Hepatocyte (in vitro differentiated cells): Measurements from ENCODE around the gene TP53I11. TPM values are rescaled to one million over a fixed set of nuclear protein-coding genes. Genes with fewer than 3 reads are reported as not detected.
A peak's percentile ranks its signal among the peaks of the same experiment; 100 is the strongest.

Source experiments
- DNase-seq: peaks from one replicate; pipeline ENCODE4 v3.0.0-alpha.2; 2016; ENCODE audit warnings: low spot score
- H2AFZ ChIP-seq: fragments of 200-600 bp; sonication (generic); 2 replicates; pipeline ENCODE4 v1.6.0; 2016; ENCODE audit warnings: antibody characterized with exemption, mild to moderate bottlenecking
- H3K27ac ChIP-seq: fragments of 200-600 bp; sonication (generic); 2 replicates; pipeline ENCODE4 v1.5.1; 2016; ENCODE audit warnings: mild to moderate bottlenecking
- H3K27me3 ChIP-seq: fragments of 200-600 bp; sonication (generic); 2 replicates; pipeline ENCODE4 v1.6.1; 2016
- H3K36me3 ChIP-seq: fragments of 200-600 bp; sonication (generic); replicated peaks from 2 replicates; pipeline ENCODE4 v1.5.1; 2016; ENCODE audit warnings: low read depth; ENCODE audit not compliant: insufficient read depth
- H3K4me1 ChIP-seq: fragments of 200-600 bp; sonication (generic); 2 replicates; pipeline ENCODE4 v1.5.1; 2016; ENCODE audit warnings: mild to moderate bottlenecking, moderate library complexity; ENCODE audit not compliant: insufficient read depth
- H3K4me2 ChIP-seq: fragments of 200-600 bp; sonication (generic); 2 replicates; pipeline ENCODE4 v1.6.0; 2016
- H3K4me3 ChIP-seq: fragments of 200-600 bp; sonication (generic); 2 replicates; pipeline ENCODE4 v1.5.1; 2016; ENCODE audit warnings: mild to moderate bottlenecking
- H3K79me2 ChIP-seq: fragments of 200-600 bp; sonication (generic); 2 replicates; pipeline ENCODE4 v1.6.0; 2017; ENCODE audit warnings: mild to moderate bottlenecking
- H3K9me2 ChIP-seq: fragments of 200-600 bp; sonication (generic); replicated peaks from 2 replicates; pipeline ENCODE4 v1.6.0; 2017; ENCODE audit warnings: mild to moderate bottlenecking; ENCODE audit not compliant: insufficient read depth
- H3K9me3 ChIP-seq: fragments of 200-600 bp; sonication (generic); 2 replicates; pipeline ENCODE4 v1.5.1; 2016; ENCODE audit warnings: low read depth, mild to moderate bottlenecking
- H4K20me1 ChIP-seq: fragments of 200-600 bp; sonication (generic); 2 replicates; pipeline ENCODE4 v1.6.0; 2016; ENCODE audit warnings: mild to moderate bottlenecking; ENCODE audit not compliant: insufficient read depth, poor library complexity, severe bottlenecking
- CTCF ChIP-seq: fragments of 200-600 bp; sonication (generic); IDR thresholded peaks from 2 replicates; pipeline ENCODE4 v1.5.1; 2016; ENCODE audit warnings: antibody characterized with exemption, mild to moderate bottlenecking; ENCODE audit not compliant: poor library complexity
- EZH2 ChIP-seq: fragments of 200-600 bp; sonication (generic); IDR thresholded peaks from 2 replicates; pipeline ENCODE4 v1.6.1; 2016; ENCODE audit warnings: antibody characterized with exemption, mild to moderate bottlenecking, borderline replicate concordance
- EZH2phosphoT487 ChIP-seq: fragments of 200-600 bp; sonication (generic); IDR thresholded peaks from one replicate; pipeline ENCODE4 v1.6.1; 2018; ENCODE audit warnings: antibody characterized with exemption, mild to moderate bottlenecking, low read depth, moderate library complexity; ENCODE audit not compliant: unreplicated experiment, severe bottlenecking
- WGBS: methylation state at CpG from one replicate; pipeline ENCODE4 v1.1.6; 2016; ENCODE audit warnings: low lambda C conversion rate; ENCODE audit errors: missing lambda C conversion rate; 5-methylcytosine and 5-hydroxymethylcytosine counted together
- polyA plus RNA-seq: library from polyadenylated mRNA; unstranded; fragments of >200 nt; fragmentation: Nextera tagmentation; extraction: Ambion mirVana; gene quantifications from 2 replicates; pipeline ENCODE4 v1.2.1, GENCODE V29; 2016
- total RNA-seq: library from RNA; depleted of rRNA; stranded (reverse); fragments of >200 nt; gene quantifications from 2 replicates; pipeline ENCODE4 v1.2.3, GENCODE V29; 2014

TP53I11 gene
- total and polyA plus RNA-seq, 2 experiments from 2014 or later = 15.4 to 41.8 TPM

DNA sequence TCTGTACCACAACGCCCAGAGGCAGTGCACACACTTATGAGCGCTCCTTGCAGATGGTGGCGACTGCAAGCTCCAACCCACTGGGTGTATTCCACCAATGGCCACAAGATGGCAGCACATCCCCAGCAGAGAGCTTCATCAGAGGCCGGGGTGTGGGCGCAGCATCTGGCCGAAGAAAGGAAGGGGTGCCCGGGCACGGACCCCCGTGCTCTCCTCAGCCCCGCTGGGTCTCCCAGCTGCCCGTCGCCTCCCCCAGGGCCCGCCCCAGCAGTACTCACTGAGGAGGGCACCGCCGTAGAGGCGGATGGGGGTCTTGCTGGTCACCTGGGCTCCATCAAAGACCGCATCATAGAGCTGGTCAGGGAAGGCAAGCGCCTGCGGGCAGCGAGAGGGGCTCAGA lies 14.2 kb downstream of the TP53I11 start:
- Histone ChIP-seq H3K27me3 (no peaks in the 10 kb centered on the region), H3K4me1 (no peaks in the 10 kb centered on the region), H3K4me2 (no peak overlapping the region), H3K4me3 (no peak overlapping the region), H3K9me2 (no peaks in the 10 kb centered on the region), H3K9me3 (no peaks in the 10 kb centered on the region), H3K27ac (no peak overlapping the region), H3K79me2 (no peaks in the 10 kb centered on the region), H4K20me1 (no peaks in the 10 kb centered on the region), H2AFZ (no peak overlapping the region), H3K36me3 (no peaks in the 10 kb centered on the region)
- DNase-seq = peak; percentile 78
- TF ChIP-seq CTCF (peak; percentile 74), EZH2phosphoT487 (no peak)
- 64% methylated on average over 14 of the region's 20 CpGs for WGBS

GRCh38 chr11:44934735-44935250 lies 15.9 kb downstream of the TP53I11 start:
- WGBS = 93% methylated on average over 13 of the region's 13 CpGs
- Histone ChIP-seq H3K36me3 (no peaks in the 10 kb centered on the region), H4K20me1 (no peaks in the 10 kb centered on the region), H3K27ac (no peak overlapping the region), H2AFZ (no peak overlapping the region), H3K79me2 (no peaks in the 10 kb centered on the region), H3K4me2 (no peak overlapping the region), H3K4me1 (no peaks in the 10 kb centered on the region), H3K9me3 (no peaks in the 10 kb centered on the region), H3K9me2 (no peaks in the 10 kb centered on the region), H3K27me3 (no peaks in the 10 kb centered on the region), H3K4me3 (no peak overlapping the region)
- TF ChIP-seq EZH2phosphoT487 (no peak), EZH2 (no peak), CTCF (no peak)
- DNase-seq = no peak

GRCh38 chr11:44934110-44934509 lies 16.6 kb downstream of the TP53I11 start:
- 95% methylated on average over 2 of the region's 2 CpGs for WGBS
- no peak overlapping the region for H2AFZ ChIP-seq

More at GRCh38 chr11:44934110-44934509, 16.6 kb downstream of the TP53I11 start:
- no peaks in the 10 kb centered on the region for H3K79me2 ChIP-seq
- H3K9me2 ChIP-seq = no peaks in the 10 kb centered on the region
- TF ChIP-seq CTCF = no peak
- no peak for TF ChIP-seq EZH2
- no peak for TF ChIP-seq EZH2phosphoT487
- no peaks in the 10 kb centered on the region for H3K9me3 ChIP-seq
- no peak overlapping the region for H3K27ac ChIP-seq
- H3K4me2 ChIP-seq = no peak overlapping the region
- H3K36me3 ChIP-seq = no peaks in the 10 kb centered on the region
- H4K20me1 ChIP-seq = no peaks in the 10 kb centered on the region
- no peak overlapping the region for H3K4me3 ChIP-seq
- no peaks in the 10 kb centered on the region for H3K27me3 ChIP-seq
- H3K4me1 ChIP-seq = no peaks in the 10 kb centered on the region
- DNase-seq = no peak
